ENCODE data around the gene PTPRG.
A peak's percentile ranks its signal among the peaks of the same experiment; 100 is the strongest.

The PTPRG gene

GRCh38 chr3:62178032-62178431 lies 616.7 kb downstream of the PTPRG start:
- no peak for DNase-seq

GRCh38 chr3:62178739-62179600 lies 617.6 kb downstream of the PTPRG start:
- DNase-seq: no peak

GRCh38 chr3:62180514-62180913 lies 619.1 kb downstream of the PTPRG start:
- no peak for DNase-seq

- no peak for DNase-seq
Observed at GRCh38 chr3:62183087-62183486, 621.7 kb downstream of the PTPRG start.

- no peak for DNase-seq
Observed at GRCh38 chr3:62183969-62184368, 622.6 kb downstream of the PTPRG start.

- DNase-seq: no peak
Observed at GRCh38 chr3:62184559-62184958, 623.2 kb downstream of the PTPRG start.

- peak in 1 of 2 experiments; percentile 31 for DNase-seq
Observed at GRCh38 chr3:62187022-62187431, 625.7 kb downstream of the PTPRG start.

- DNase-seq: peak; percentile 67
Observed at GRCh38 chr3:62188681-62189375, 627.5 kb downstream of the PTPRG start.

GRCh38 chr3:62189376-62189698 lies 628.0 kb downstream of the PTPRG start:
- DNase-seq: no peak

GRCh38 chr3:62192891-62193290 lies 631.5 kb downstream of the PTPRG start:
- no peak for DNase-seq

GRCh38 chr3:62193586-62194345 lies 632.4 kb downstream of the PTPRG start:
- no peak for DNase-seq

GRCh38 chr3:62197350-62198012 lies 636.1 kb downstream of the PTPRG start:
- no peak for DNase-seq

GRCh38 chr3:62199126-62199525 lies 637.8 kb downstream of the PTPRG start:
- DNase-seq: no peak

GRCh38 chr3:62201438-62202035 lies 640.2 kb downstream of the PTPRG start:
- peak; percentile 12 to 64 for DNase-seq

- no peak for DNase-seq
Observed at GRCh38 chr3:62203152-62203551, 641.8 kb downstream of the PTPRG start.

- no peak for DNase-seq
Observed at GRCh38 chr3:62203561-62203960, 642.2 kb downstream of the PTPRG start.

- DNase-seq: no peak
Observed at GRCh38 chr3:62207197-62207596, 645.8 kb downstream of the PTPRG start.

GRCh38 chr3:62208385-62208784 lies 647.0 kb downstream of the PTPRG start:
- DNase-seq: no peak

- DNase-seq: peak in 1 of 2 experiments; percentile 50
Observed at GRCh38 chr3:62209101-62209500, 647.7 kb downstream of the PTPRG start.

- peak in 1 of 2 experiments; percentile 34 for DNase-seq
Observed at GRCh38 chr3:62210011-62210410, 648.6 kb downstream of the PTPRG start.

GRCh38 chr3:62211675-62212429 lies 650.5 kb downstream of the PTPRG start:
- peak in 1 of 2 experiments; percentile 60 for DNase-seq

- DNase-seq: no peak
Observed at GRCh38 chr3:62214850-62215249, 653.5 kb downstream of the PTPRG start.
